K562 (cell line): ENCODE data around the gene FIGNL1.

Experiments used
- CTCF ChIP-seq, 3 experiments: IDR thresholded peaks in 2 of 3; conservative IDR thresholded peaks in 1 of 3; 2 replicates each; pipeline ENCODE4 v1.5.1; 2011 to 2012; ENCODE audit warnings: low read length in 3 of 3, mild to moderate bottlenecking in 3 of 3, control low read depth in 2 of 3, improper control_type of control experiment in 1 of 3, inconsistent platforms in 1 of 3, low read depth in 1 of 3, mixed read lengths in 1 of 3, moderate library complexity in 1 of 3; ENCODE audit not compliant: insufficient read depth in 2 of 3
- DEAF1 ChIP-seq: fragments of 450-650 bp; formaldehyde crosslinking; IDR thresholded peaks from 2 replicates; pipeline ENCODE4 v1.4.0; 2020; ENCODE audit warnings: mild to moderate bottlenecking, moderate library complexity
- KLF6 ChIP-seq: fragments of 250-450 bp; sonication (Bioruptor Pico); IDR thresholded peaks from 2 replicates; pipeline ENCODE4 v1.4.0; 2020; ENCODE audit warnings: mild to moderate bottlenecking, moderate library complexity, borderline replicate concordance
- PCBP1 ChIP-seq: fragments of 200-400 bp; formaldehyde crosslinking; IDR thresholded peaks from 2 replicates; pipeline ENCODE4 v1.6.1; 2018; ENCODE audit warnings: mild to moderate bottlenecking, low read depth, low read length; ENCODE audit not compliant: poor library complexity, severe bottlenecking
- RFX5 ChIP-seq: IDR thresholded peaks from 2 replicates; pipeline ENCODE4 v1.6.1; 2011; ENCODE audit warnings: low read depth, mild to moderate bottlenecking, improper control_type of control experiment, low read length
- SP1 ChIP-seq: sonication (generic); formaldehyde crosslinking; IDR thresholded peaks from 2 replicates; pipeline ENCODE4 v1.8.1; 2022; ENCODE audit warnings: mild to moderate bottlenecking, missing genetic modification reagents
- SPI1 ChIP-seq: IDR thresholded peaks from 2 replicates; pipeline ENCODE4 v1.6.1; 2011; ENCODE audit warnings: low read depth, low read length, control low read depth, borderline replicate concordance
- SRF ChIP-seq, 2 experiments: fragments of 250-450, 450-650 bp in 1 of 2; sonication (Bioruptor Pico) in 1 of 2; sonication (generic) in 1 of 2; formaldehyde crosslinking; IDR thresholded peaks; 2 replicates each; pipeline versions ENCODE4 v1.5.0 to v1.5.1; 2020 to 2022; ENCODE audit warnings: mild to moderate bottlenecking in 1 of 2, missing genetic modification reagents in 1 of 2

GRCh38 chr7:50416527-50417182 is 33.5 kb downstream of the FIGNL1 start:
- TF ChIP-seq CTCF (IDR thresholded peaks at IDR 0.05 in 2 of 3, conservative IDR thresholded peaks at IDR 0.05 in 1 of 3; ENCODE audit: insufficient read depth in 2 of 3, low read depth in 1 of 3, low read length in 3 of 3) = no peak
- no peak for TF ChIP-seq SP1 (CRISPR knock-in tag)
- no peak for TF ChIP-seq DEAF1 (CRISPR knock-in tag)
- no peak for TF ChIP-seq KLF6 (CRISPR knock-in tag)
- TF ChIP-seq SPI1 = peak; percentile 76
- TF ChIP-seq RFX5 = no peak
- no peak for TF ChIP-seq SRF (CRISPR knock-in tag; IDR thresholded peaks at IDR 0.05)
- no peak for TF ChIP-seq PCBP1
